KOPT-K1 (cell line): ENCODE data around the gene SGMS1.

ENCODE experiments used
- H3K27ac ChIP-seq: fragments of 200-600 bp; sonication (generic); 2 replicates; pipeline ENCODE4 v1.5.1; 2016; ENCODE audit warnings: antibody characterized with exemption, mild to moderate bottlenecking, low read depth, low read length; ENCODE audit not compliant: poor library complexity, severe bottlenecking
- H3K36me3 ChIP-seq: fragments of 200-600 bp; sonication (generic); 2 replicates; pipeline ENCODE4 v1.5.1; 2017; ENCODE audit warnings: antibody characterized with exemption, mild to moderate bottlenecking, low read length, moderate library complexity; ENCODE audit not compliant: insufficient read depth
- H3K9me3 ChIP-seq: fragments of 200-600 bp; sonication (generic); 2 replicates; pipeline ENCODE4 v1.5.1; 2017; ENCODE audit warnings: antibody characterized with exemption, low read length, mild to moderate bottlenecking; ENCODE audit not compliant: insufficient read depth, poor library complexity, severe bottlenecking

SGMS1 gene

GRCh38 chr10:50585921-50586739, 37.6 kb downstream of the SGMS1 start:
- Histone ChIP-seq H3K36me3 (no peaks in the 10 kb centered on the region), H3K27ac (no peak overlapping the region), H3K9me3 (no peaks in the 10 kb centered on the region)

GRCh38 chr10:50582766-50583762, 40.7 kb downstream of the SGMS1 start:
- no peak overlapping the region for H3K27ac ChIP-seq

GRCh38 chr10:50582046-50582445, 41.7 kb downstream of the SGMS1 start:
- Histone ChIP-seq H3K36me3 (no peaks in the 10 kb centered on the region), H3K9me3 (no peaks in the 10 kb centered on the region), H3K27ac (no peak overlapping the region)

More at GRCh38 chr10:50582766-50583762, 40.7 kb downstream of the SGMS1 start:
- no peaks in the 10 kb centered on the region for H3K36me3 ChIP-seq
- no peaks in the 10 kb centered on the region for H3K9me3 ChIP-seq

GRCh38 chr10:50580262-50580891, 43.4 kb downstream of the SGMS1 start:
- Histone ChIP-seq H3K27ac (no peak overlapping the region), H3K9me3 (no peaks in the 10 kb centered on the region)

GRCh38 chr10:50579491-50580261, 44.1 kb downstream of the SGMS1 start:
- no peak overlapping the region for H3K27ac ChIP-seq
- H3K9me3 ChIP-seq = no peaks in the 10 kb centered on the region
- no peaks in the 10 kb centered on the region for H3K36me3 ChIP-seq

More at GRCh38 chr10:50580262-50580891, 43.4 kb downstream of the SGMS1 start:
- H3K36me3 ChIP-seq = no peaks in the 10 kb centered on the region

- Histone ChIP-seq H3K27ac (no peak overlapping the region), H3K36me3 (no peaks in the 10 kb centered on the region), H3K9me3 (no peaks in the 10 kb centered on the region)
Measured at GRCh38 chr10:50578949-50579348, 44.8 kb downstream of the SGMS1 start.

- no peaks in the 10 kb centered on the region for H3K36me3 ChIP-seq
- H3K27ac ChIP-seq = no peak overlapping the region
- H3K9me3 ChIP-seq = no peaks in the 10 kb centered on the region
Measured at GRCh38 chr10:50577681-50578350, 45.9 kb downstream of the SGMS1 start.

GRCh38 chr10:50577010-50577409, 46.7 kb downstream of the SGMS1 start:
- no peaks in the 10 kb centered on the region for H3K9me3 ChIP-seq
- H3K36me3 ChIP-seq = no peaks in the 10 kb centered on the region
- no peak overlapping the region for H3K27ac ChIP-seq

- no peak overlapping the region for H3K27ac ChIP-seq
- no peaks in the 10 kb centered on the region for H3K9me3 ChIP-seq
- no peaks in the 10 kb centered on the region for H3K36me3 ChIP-seq
Measured at GRCh38 chr10:50576245-50576815, 47.4 kb downstream of the SGMS1 start.

- no peaks in the 10 kb centered on the region for H3K9me3 ChIP-seq
- no peak overlapping the region for H3K27ac ChIP-seq
- no peaks in the 10 kb centered on the region for H3K36me3 ChIP-seq
Measured at GRCh38 chr10:50575477-50576244, 48.1 kb downstream of the SGMS1 start.

- no peaks in the 10 kb centered on the region for H3K9me3 ChIP-seq
- H3K27ac ChIP-seq = no peak overlapping the region
- H3K36me3 ChIP-seq = no peaks in the 10 kb centered on the region
Measured at GRCh38 chr10:50574931-50575330, 48.8 kb downstream of the SGMS1 start.

GRCh38 chr10:50574305-50574704, 49.5 kb downstream of the SGMS1 start:
- no peaks in the 10 kb centered on the region for H3K36me3 ChIP-seq
- no peak overlapping the region for H3K27ac ChIP-seq
- no peaks in the 10 kb centered on the region for H3K9me3 ChIP-seq

- H3K27ac ChIP-seq = no peak overlapping the region
- no peaks in the 10 kb centered on the region for H3K9me3 ChIP-seq
- no peaks in the 10 kb centered on the region for H3K36me3 ChIP-seq
Measured at GRCh38 chr10:50572017-50572491, 51.7 kb downstream of the SGMS1 start.
